Small intestine (tissue), 7 donors: Measurements from ENCODE around the gene PHLPP1. TPM values are rescaled to one million over a fixed set of nuclear protein-coding genes. Genes with fewer than 3 reads are reported as not detected.

Experiments
- DNase-seq, 2 donors: peaks; one replicate each; pipeline versions ENCODE4 v3.0.0 to v3.0.0-alpha.2; 2013
- FAIRE-seq: peaks from 2 replicates; lab custom pipeline; 2012; peaks lifted over from hg19 to GRCh38; lab: Jason Lieb, UNC
- H3K27ac ChIP-seq, 3 donors: one replicate each; pipeline ENCODE4 v1.5.1; 2013; ENCODE audit warnings: low read length in 2 of 3, mild to moderate bottlenecking in 2 of 3, control low read depth in 1 of 3, inconsistent platforms in 1 of 3, low read depth in 1 of 3, moderate library complexity in 1 of 3
- H3K27me3 ChIP-seq, 3 donors: one replicate each; pipeline ENCODE4 v1.6.1; 2013; ENCODE audit warnings: low read length in 3 of 3, inconsistent platforms in 1 of 3; ENCODE audit not compliant: control insufficient read depth in 3 of 3, insufficient read depth in 3 of 3
- H3K36me3 ChIP-seq, 3 donors: one replicate each; pipeline ENCODE4 v1.6.1; 2013; ENCODE audit warnings: low read length in 3 of 3, inconsistent platforms in 1 of 3, low read depth in 1 of 3, mild to moderate bottlenecking in 1 of 3, moderate library complexity in 1 of 3; ENCODE audit not compliant: control insufficient read depth in 3 of 3, insufficient read depth in 2 of 3
- H3K4me1 ChIP-seq, 3 donors: one replicate each; pipeline ENCODE4 v1.6.1; 2013; ENCODE audit warnings: low read length in 2 of 3, inconsistent platforms in 1 of 3, low read depth in 1 of 3, mild to moderate bottlenecking in 1 of 3, moderate library complexity in 1 of 3; ENCODE audit not compliant: control insufficient read depth in 3 of 3, insufficient read depth in 2 of 3
- H3K4me3 ChIP-seq, 3 donors: one replicate each; pipeline ENCODE4 v1.5.1; 2013; ENCODE audit warnings: low read length in 3 of 3, control low read depth in 1 of 3, inconsistent platforms in 1 of 3, low read depth in 1 of 3, mild to moderate bottlenecking in 1 of 3, moderate library complexity in 1 of 3
- H3K9me3 ChIP-seq, 2 donors: one replicate each; pipeline ENCODE4 v1.6.1; 2013; ENCODE audit warnings: low read depth in 1 of 2, low read length in 1 of 2; ENCODE audit not compliant: control insufficient read depth in 2 of 2, insufficient read depth in 1 of 2
- WGBS, 3 donors: extraction: QIAGEN DNeasy Blood & Tissue Kit; methylation state at CpG; one replicate each; pipeline ENCODE4 v1.1.7; 2013; 5-methylcytosine and 5-hydroxymethylcytosine counted together
- polyA plus RNA-seq, 4 donors: library from polyadenylated mRNA; stranded (reverse) in 3 of 4; unstranded in 1 of 4; fragments of 200-250 nt in 3 of 4; fragments of 120-200 nt in 1 of 4; gene quantifications; one replicate each; pipeline versions ENCODE4 v1.2.1 to v1.2.3, GENCODE V29; 2013
- donor health status: healthy with polysubstance abuse.
- donor health status: control.
- donor health status: control.
- donor health status: Bipolar disorder and iron deficiency.
- donor health status: healthy.

PHLPP1 gene
- polyA plus RNA-seq, 4 donors, result 3.2 to 13.1 (median 5.4) TPM

GRCh38 chr18:62975785-62976184 lies 260.4 kb downstream of the PHLPP1 start:
- H3K27me3 ChIP-seq, result no peaks in the 10 kb centered on the region
- FAIRE-seq, result no peak

GRCh38 chr18:62976227-62976626 lies 260.9 kb downstream of the PHLPP1 start:
- H3K27ac ChIP-seq, result no peak overlapping the region
- no peaks in the 10 kb centered on the region for H3K4me1 ChIP-seq
- no peaks in the 10 kb centered on the region for H3K27me3 ChIP-seq
- no peaks in the 10 kb centered on the region for H3K9me3 ChIP-seq
- 51 to 71% (median 67%) methylated on average over 5 of the region's 5 CpGs for WGBS, 3 donors
- peaks cover 0 to 52% (median 15%) of the 10 kb centered on the region in 3 donors for H3K36me3 ChIP-seq
- peak in 1 of 2 donors; percentile 8 for DNase-seq
- no peak for FAIRE-seq
- H3K4me3 ChIP-seq, result no peak overlapping the region

More at GRCh38 chr18:62975785-62976184, 260.4 kb downstream of the PHLPP1 start:
- no peaks in the 10 kb centered on the region for H3K9me3 ChIP-seq
- no peak overlapping the region for H3K27ac ChIP-seq
- H3K4me3 ChIP-seq, result no peak overlapping the region
- no peak for DNase-seq
- 83 to 90% (median 88%) methylated on average over 2 of the region's 2 CpGs for WGBS, 3 donors
- peaks cover 0 to 49% (median 15%) of the 10 kb centered on the region in 3 donors for H3K36me3 ChIP-seq
- H3K4me1 ChIP-seq, result no peaks in the 10 kb centered on the region

DNA sequence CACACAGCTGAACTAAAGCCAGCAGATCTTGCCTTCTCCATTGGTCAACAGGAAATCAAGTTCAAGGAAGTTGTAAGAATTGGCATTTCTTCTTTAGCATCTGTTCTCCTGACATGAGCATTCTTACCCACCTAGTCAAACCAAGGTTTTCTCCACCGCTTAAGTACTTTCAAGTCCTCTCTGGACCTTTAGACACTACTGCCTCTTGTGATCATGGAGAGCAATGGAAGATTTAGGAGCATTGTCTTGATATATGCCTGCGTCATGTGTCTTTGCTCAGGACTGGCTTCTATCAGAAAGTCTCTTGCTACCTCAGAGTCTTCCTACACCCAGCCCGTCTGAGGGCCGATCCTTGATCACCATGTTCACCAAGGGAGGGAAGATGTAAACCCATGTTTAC lies 262.2 kb downstream of the PHLPP1 start:
- DNase-seq (no peak), FAIRE-seq (no peak)
- Histone ChIP-seq H3K4me1 (peaks cover 0 to 2% (median 0%) of the 10 kb centered on the region in 3 donors), H3K4me3 (no peak overlapping the region), H3K36me3 (peaks cover 0 to 50% (median 13%) of the 10 kb centered on the region in 3 donors), H3K9me3 (no peaks in the 10 kb centered on the region), H3K27ac (no peak overlapping the region), H3K27me3 (no peaks in the 10 kb centered on the region)
- 90 to 92% (median 91%) methylated on average over 4 of the region's 4 CpGs for WGBS, 3 donors

- Histone ChIP-seq H3K4me3 (no peak overlapping the region), H3K36me3 (peaks cover 0 to 47% (median 13%) of the 10 kb centered on the region in 3 donors), H3K27ac (no peak overlapping the region), H3K9me3 (no peaks in the 10 kb centered on the region), H3K4me1 (peaks cover 0 to 2% (median 0%) of the 10 kb centered on the region in 3 donors), H3K27me3 (no peaks in the 10 kb centered on the region)
- DNase-seq (no peak), FAIRE-seq (no peak)
- WGBS, 3 donors, result 96 to 98% (median 97%) methylated on average over 42 of the region's 42 CpGs
Measured at GRCh38 chr18:62978251-62979049, 263.1 kb downstream of the PHLPP1 start.

- Histone ChIP-seq H3K9me3 (no peaks in the 10 kb centered on the region), H3K36me3 (peaks cover 0 to 47% (median 13%) of the 10 kb centered on the region in 3 donors), H3K27ac (no peak overlapping the region), H3K4me1 (peaks cover 0 to 2% (median 0%) of the 10 kb centered on the region in 3 donors), H3K27me3 (no peaks in the 10 kb centered on the region), H3K4me3 (no peak overlapping the region)
- FAIRE-seq (no peak), DNase-seq (no peak)
- 73 to 77% (median 76%) methylated on average over 13 of the region's 13 CpGs for WGBS, 3 donors
Measured at GRCh38 chr18:62979176-62979575, 263.8 kb downstream of the PHLPP1 start.

DNA sequence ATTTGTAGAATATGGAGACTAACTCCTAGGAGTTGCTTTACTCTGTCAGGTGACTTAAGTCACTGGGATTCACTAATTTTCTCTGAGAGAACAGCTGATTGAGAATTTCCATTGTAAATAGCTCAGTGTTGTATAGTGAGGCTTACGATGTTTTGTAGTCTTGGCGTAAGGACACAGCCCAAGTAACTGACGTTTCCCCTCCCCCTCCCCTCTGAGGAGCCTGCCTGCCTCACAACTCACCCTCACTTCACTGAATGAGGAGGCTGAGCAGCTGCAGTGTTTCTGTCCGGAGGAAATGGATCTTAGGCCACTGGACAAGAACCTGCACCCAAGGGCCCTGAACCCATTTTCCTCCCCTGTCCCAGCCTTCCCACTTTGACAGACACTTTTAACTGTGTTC lies 264.6 kb downstream of the PHLPP1 start:
- DNase-seq, result no peak
- Histone ChIP-seq H3K36me3 (peaks cover 0 to 43% (median 13%) of the 10 kb centered on the region in 3 donors), H3K9me3 (no peaks in the 10 kb centered on the region), H3K27ac (no peak overlapping the region), H3K27me3 (no peaks in the 10 kb centered on the region), H3K4me3 (no peak overlapping the region), H3K4me1 (peaks cover 0 to 2% (median 0%) of the 10 kb centered on the region in 3 donors)
- FAIRE-seq, result no peak
- WGBS, 3 donors, result 73 to 89% (median 88%) methylated on average over 4 of the region's 4 CpGs

- Histone ChIP-seq H3K27me3 (no peaks in the 10 kb centered on the region), H3K4me3 (no peak overlapping the region)
Measured at GRCh38 chr18:62981566-62981965, 266.2 kb downstream of the PHLPP1 start.

DNA sequence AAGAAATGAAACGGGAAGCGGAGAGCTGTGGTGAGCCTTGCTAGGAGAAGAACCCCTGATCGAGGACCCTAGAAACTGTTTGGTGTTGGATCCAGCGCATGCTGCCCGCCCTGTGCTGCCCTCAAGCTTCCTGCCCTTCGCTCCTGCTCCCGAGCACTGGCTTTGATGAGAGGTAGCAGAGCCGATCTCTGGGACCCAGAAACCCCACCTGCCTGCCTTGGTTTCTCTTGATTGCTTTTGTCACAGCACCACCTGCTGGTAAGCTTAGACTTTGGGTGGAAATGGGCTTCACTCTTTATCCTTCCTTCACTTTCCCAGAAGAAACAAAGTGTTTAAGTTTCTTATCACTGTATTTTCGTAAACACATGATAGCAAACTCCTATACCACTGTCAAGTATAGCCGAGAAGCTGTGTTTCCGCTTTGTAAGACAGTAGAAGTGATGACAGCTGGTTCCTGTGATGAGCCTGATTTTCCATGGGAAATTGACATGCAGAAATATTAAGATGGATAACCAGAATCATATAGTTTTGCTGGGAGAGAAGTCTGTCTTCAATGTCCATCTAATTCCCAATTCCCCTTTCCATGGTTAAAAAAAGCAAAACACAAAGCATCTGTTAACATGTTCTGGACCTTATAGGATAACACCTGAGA lies 267.4 kb downstream of the PHLPP1 start:
- no peak overlapping the region for H3K4me3 ChIP-seq
- peaks cover 0 to 2% (median 0%) of the 10 kb centered on the region in 3 donors for H3K4me1 ChIP-seq
- peaks cover 0 to 29% (median 11%) of the 10 kb centered on the region in 3 donors for H3K36me3 ChIP-seq
- DNase-seq (peak; percentile 64 to 68), FAIRE-seq (no peak)
- 25 to 44% (median 42%) methylated on average over 11 of the region's 11 CpGs for WGBS, 3 donors
- no peak overlapping the region for H3K27ac ChIP-seq
- no peaks in the 10 kb centered on the region for H3K27me3 ChIP-seq
- H3K9me3 ChIP-seq, result no peaks in the 10 kb centered on the region

More at GRCh38 chr18:62981566-62981965, 266.2 kb downstream of the PHLPP1 start:
- FAIRE-seq (no peak), DNase-seq (no peak)
- H3K27ac ChIP-seq, result no peak overlapping the region
- H3K4me1 ChIP-seq, result peaks cover 0 to 2% (median 0%) of the 10 kb centered on the region in 3 donors
- 89 to 93% (median 89%) methylated on average over 11 of the region's 11 CpGs for WGBS, 3 donors
- peaks cover 0 to 31% (median 11%) of the 10 kb centered on the region in 3 donors for H3K36me3 ChIP-seq
- no peaks in the 10 kb centered on the region for H3K9me3 ChIP-seq
